HCT116 (cell line): Measurements from ENCODE around the gene ERICH6. TPM values are rescaled to one million over a fixed set of nuclear protein-coding genes. Genes with fewer than 3 reads are reported as not detected.

Source experiments
- ATAC-seq: fragments of 200-7000 bp; cut with Tn5 transposase; 2 replicates; pipeline ENCODE4 v1.9.1; 2020; ENCODE audit warnings: mild to moderate bottlenecking, moderate library complexity
- BruUV-seq: library from RNA; stranded (reverse); fragments of 400-500 nt; replicated peaks from 2 replicates; lab custom pipeline; 2021; lab: Mats Ljungman, UMichigan
- CTCF ChIA-PET: fragments of 300-600 bp; sonication (Branson Sonifier 250); formaldehyde crosslinking; loops from one replicate; lab custom pipeline; 2021; ENCODE audit warnings: antibody characterized with exemption; lab: Charles Lee
- POLR2A ChIA-PET: fragments of 300-600, 350-600 bp; sonication (Branson Sonifier 250); formaldehyde crosslinking; loops from one replicate; lab custom pipeline; 2021; ENCODE audit warnings: antibody characterized with exemption; lab: Charles Lee
- RAD21 ChIA-PET, 2 experiments: fragments of 300-600 bp; sonication (Branson Sonifier 250); formaldehyde crosslinking; loops; one replicate each; lab custom pipeline; 2023; ENCODE audit warnings: low total read pairs in 2 of 2; ENCODE audit not compliant: uncharacterized antibody in 2 of 2, unreplicated experiment in 2 of 2, low non-redundant PET in 1 of 2; lab: Charles Lee
- DNase-seq: peaks from one replicate; pipeline ENCODE4 v3.0.0-alpha.2; 2010; ENCODE audit warnings: low read depth, low spot score
- H2AFZ ChIP-seq: fragments of 200-600 bp; shearing (Covaris generic), sonication (generic); 2 replicates; pipeline ENCODE4 v1.6.1; 2017; ENCODE audit warnings: low read depth, mixed run types, mixed read lengths, antibody characterized with exemption, low read length; ENCODE audit not compliant: poor library complexity, severe bottlenecking
- H3K27ac ChIP-seq: 2 replicates; pipeline ENCODE4 v1.5.1; 2012; ENCODE audit warnings: low read depth, low read length
- H3K27me3 ChIP-seq: fragments of 200-600 bp; sonication (generic); 2 replicates; pipeline ENCODE4 v1.6.1; 2016; ENCODE audit warnings: mixed run types, low read length, mixed read lengths; ENCODE audit not compliant: insufficient read depth
- H3K36me3 ChIP-seq, 2 experiments: fragments of 200-500 bp in 1 of 2; fragments of 200-600 bp in 1 of 2; sonication (Bioruptor generic) in 1 of 2; sonication (generic) in 1 of 2; 2 replicates each; pipeline versions ENCODE4 v1.5.1 to v1.6.1; 2014 to 2016; ENCODE audit warnings: low read length in 2 of 2, inconsistent platforms in 1 of 2, mixed read lengths in 1 of 2, mixed run types in 1 of 2; ENCODE audit not compliant: insufficient read depth in 2 of 2, control insufficient read depth in 1 of 2
- H3K4me1 ChIP-seq, 2 experiments: fragments of 200-600 bp in 1 of 2; sonication (generic) in 1 of 2; 2 replicates each; pipeline versions ENCODE4 v1.5.1 to v1.6.1; 2012 to 2017; ENCODE audit warnings: low read length in 2 of 2, inconsistent platforms in 1 of 2, mild to moderate bottlenecking in 1 of 2, mixed read lengths in 1 of 2, mixed run types in 1 of 2, moderate library complexity in 1 of 2; ENCODE audit not compliant: insufficient read depth in 2 of 2, control insufficient read depth in 1 of 2
- H3K4me2 ChIP-seq: fragments of 200-600 bp; sonication (generic); 2 replicates; pipeline ENCODE4 v1.6.1; 2017; ENCODE audit warnings: mixed run types, low read length, mixed read lengths
- H3K4me3 ChIP-seq, 2 experiments: fragments of 200-600 bp in 1 of 2; sonication (generic) in 1 of 2; replicated peaks in 1 of 2; 2 replicates each; pipeline ENCODE4 v1.5.1; 2011 to 2016; ENCODE audit warnings: low read length in 2 of 2, control low read depth in 1 of 2, low read depth in 1 of 2, mild to moderate bottlenecking in 1 of 2, mixed read lengths in 1 of 2, mixed run types in 1 of 2
- H3K79me2 ChIP-seq: fragments of 200-600 bp; sonication (generic); 2 replicates; pipeline ENCODE4 v1.6.1; 2017; ENCODE audit warnings: mild to moderate bottlenecking, mixed run types, low read length, moderate library complexity, mixed read lengths; ENCODE audit not compliant: insufficient read depth
- H3K9ac ChIP-seq: fragments of 200-600 bp; sonication (generic); 2 replicates; pipeline ENCODE4 v1.6.1; 2016; ENCODE audit warnings: low read length, mixed read lengths
- H3K9me2 ChIP-seq: fragments of 200-600 bp; sonication (generic), shearing (Covaris generic); 2 replicates; pipeline ENCODE4 v1.6.1; 2017; ENCODE audit warnings: mixed run types, mild to moderate bottlenecking, moderate library complexity; ENCODE audit not compliant: insufficient read depth
- H3K9me3 ChIP-seq, 2 experiments: fragments of 200-500 bp in 1 of 2; fragments of 200-600 bp in 1 of 2; sonication (Bioruptor generic) in 1 of 2; sonication (generic) in 1 of 2; 2 replicates each; pipeline ENCODE4 v1.6.1; 2014 to 2017; ENCODE audit warnings: low read length in 2 of 2, mixed read lengths in 2 of 2, inconsistent platforms in 1 of 2, low read depth in 1 of 2, mild to moderate bottlenecking in 1 of 2, mixed run types in 1 of 2, moderate library complexity in 1 of 2; ENCODE audit not compliant: control insufficient read depth in 1 of 2, insufficient read depth in 1 of 2
- H4K20me1 ChIP-seq: fragments of 200-600 bp; sonication (generic), shearing (Covaris generic); 2 replicates; pipeline ENCODE4 v1.6.1; 2017; ENCODE audit warnings: mixed run types, mild to moderate bottlenecking, moderate library complexity; ENCODE audit not compliant: insufficient read depth
- CBX3 ChIP-seq: IDR thresholded peaks from 2 replicates; pipeline ENCODE4 v1.6.1; 2012; ENCODE audit warnings: low read depth
- EZH2 ChIP-seq: fragments of 200-600 bp; sonication (generic); IDR thresholded peaks from 2 replicates; pipeline ENCODE4 v1.6.1; 2017; ENCODE audit warnings: antibody characterized with exemption, mixed run types
- EZH2phosphoT487 ChIP-seq: fragments of 200-600 bp; IDR thresholded peaks from 2 replicates; pipeline ENCODE4 v1.6.1; 2018; ENCODE audit warnings: antibody characterized with exemption, borderline replicate concordance
- FOSL1 ChIP-seq: IDR thresholded peaks from 2 replicates; pipeline ENCODE4 v1.6.1; 2012; ENCODE audit warnings: low read depth
- TCF7L2 ChIP-seq: IDR thresholded peaks from 2 replicates; pipeline ENCODE4 v1.7.0; 2011; ENCODE audit warnings: borderline replicate concordance, inconsistent platforms; ENCODE audit not compliant: insufficient read depth, insufficient read length; ENCODE audit errors: extremely low read depth
- intact Hi-C: fragments of 100-400 bp; cut with micrococcal nuclease; formaldehyde crosslinking; loops from 2 replicates; pipeline ENCODE4 v1.10.0; 2022
- total RNA-seq: library from RNA; stranded (reverse); gene quantifications from one replicate; pipeline ENCODE4 v1.2.1, GENCODE V29; 2021; ENCODE audit not compliant: unreplicated experiment
- TF ChIP-seq, protein P1 (sequence below): IDR thresholded peaks from 2 replicates; pipeline ENCODE4 v1.6.1; 2012; ENCODE audit warnings: low read depth

The ERICH6 gene
- total RNA-seq, 1 experiment from 2014 or later: not detected

DNA sequence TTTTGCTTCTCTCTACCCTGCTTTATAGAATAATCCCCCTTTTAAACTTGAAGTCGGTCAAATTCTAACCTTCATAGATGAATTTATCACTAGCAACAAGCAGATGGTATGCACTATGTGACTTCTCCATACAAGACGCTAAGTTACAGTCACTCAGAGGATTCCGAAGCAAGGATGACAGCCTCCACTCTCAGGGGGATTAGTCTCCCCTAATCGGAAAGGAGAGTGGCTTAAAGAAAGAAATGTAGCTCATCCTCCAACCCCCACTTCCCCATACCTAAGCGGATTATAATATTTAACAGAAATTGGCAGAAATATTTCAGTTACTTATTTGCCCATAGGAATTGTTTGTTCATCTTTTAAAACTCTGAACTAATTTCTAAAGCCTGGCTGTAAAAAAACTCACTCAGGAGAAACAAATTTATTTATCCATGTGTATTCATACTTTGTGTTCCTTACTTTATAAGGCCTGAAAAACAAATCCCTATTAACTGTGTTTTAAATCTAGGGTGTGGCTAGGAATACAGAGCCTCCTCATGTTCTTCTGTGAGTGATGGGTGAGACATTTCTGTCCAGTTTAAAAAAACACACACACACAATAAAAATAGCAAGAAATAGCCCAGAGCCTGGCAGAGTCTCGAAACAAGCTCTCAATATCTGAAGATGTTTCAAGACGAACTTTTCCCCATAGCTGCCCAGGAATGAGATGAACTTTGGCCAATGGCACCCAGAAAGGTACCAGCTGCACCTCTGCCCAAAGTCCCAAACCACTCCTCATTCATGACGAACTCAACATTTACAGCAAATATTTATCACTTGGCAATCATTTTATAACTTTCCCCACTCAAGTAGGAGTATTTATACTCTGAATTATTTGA, 40.6 kb upstream of the ERICH6 start (continued):
- TF ChIP-seq TCF7L2 (no peak), CBX3 (no peak), EZH2phosphoT487 (no peak), EZH2 (no peak)
- TF ChIP-seq, protein P1, sequence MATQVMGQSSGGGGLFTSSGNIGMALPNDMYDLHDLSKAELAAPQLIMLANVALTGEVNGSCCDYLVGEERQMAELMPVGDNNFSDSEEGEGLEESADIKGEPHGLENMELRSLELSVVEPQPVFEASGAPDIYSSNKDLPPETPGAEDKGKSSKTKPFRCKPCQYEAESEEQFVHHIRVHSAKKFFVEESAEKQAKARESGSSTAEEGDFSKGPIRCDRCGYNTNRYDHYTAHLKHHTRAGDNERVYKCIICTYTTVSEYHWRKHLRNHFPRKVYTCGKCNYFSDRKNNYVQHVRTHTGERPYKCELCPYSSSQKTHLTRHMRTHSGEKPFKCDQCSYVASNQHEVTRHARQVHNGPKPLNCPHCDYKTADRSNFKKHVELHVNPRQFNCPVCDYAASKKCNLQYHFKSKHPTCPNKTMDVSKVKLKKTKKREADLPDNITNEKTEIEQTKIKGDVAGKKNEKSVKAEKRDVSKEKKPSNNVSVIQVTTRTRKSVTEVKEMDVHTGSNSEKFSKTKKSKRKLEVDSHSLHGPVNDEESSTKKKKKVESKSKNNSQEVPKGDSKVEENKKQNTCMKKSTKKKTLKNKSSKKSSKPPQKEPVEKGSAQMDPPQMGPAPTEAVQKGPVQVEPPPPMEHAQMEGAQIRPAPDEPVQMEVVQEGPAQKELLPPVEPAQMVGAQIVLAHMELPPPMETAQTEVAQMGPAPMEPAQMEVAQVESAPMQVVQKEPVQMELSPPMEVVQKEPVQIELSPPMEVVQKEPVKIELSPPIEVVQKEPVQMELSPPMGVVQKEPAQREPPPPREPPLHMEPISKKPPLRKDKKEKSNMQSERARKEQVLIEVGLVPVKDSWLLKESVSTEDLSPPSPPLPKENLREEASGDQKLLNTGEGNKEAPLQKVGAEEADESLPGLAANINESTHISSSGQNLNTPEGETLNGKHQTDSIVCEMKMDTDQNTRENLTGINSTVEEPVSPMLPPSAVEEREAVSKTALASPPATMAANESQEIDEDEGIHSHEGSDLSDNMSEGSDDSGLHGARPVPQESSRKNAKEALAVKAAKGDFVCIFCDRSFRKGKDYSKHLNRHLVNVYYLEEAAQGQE: no peak

DNA sequence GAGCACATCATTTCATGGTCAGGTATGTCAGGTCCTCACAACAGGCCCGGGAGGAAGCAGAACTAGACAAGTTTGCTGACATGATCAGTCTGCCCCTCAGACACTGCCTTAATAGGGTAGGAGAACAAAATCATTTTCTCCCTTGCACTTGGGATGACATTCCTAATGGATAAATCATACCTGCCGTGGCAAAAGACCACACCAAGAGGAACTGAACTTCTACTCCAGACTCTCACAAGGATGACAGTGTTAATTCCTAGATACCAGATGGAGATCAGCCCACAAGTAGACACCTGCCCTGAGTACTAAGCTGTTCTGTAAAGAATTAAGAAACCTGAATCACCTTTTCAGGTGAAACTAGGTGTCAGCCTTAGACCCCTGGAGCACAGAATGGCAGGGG, 39.8 kb upstream of the ERICH6 start:
- H3K36me3 ChIP-seq: peaks cover 3 to 5% of the 10 kb centered on the region in 2 experiments; a peak in 1 of 4 replicates

More for the DNA sequence above, 39.8 kb upstream of the ERICH6 start:
- TF ChIP-seq FOSL1 (peak; percentile 37; the same call in 1 of the 2 replicates), TCF7L2 (no peak)
- no peak for DNase-seq
- Histone ChIP-seq H3K27ac (peak overlapping the region; percentile 14; the same call in 1 of the 2 replicates), H3K79me2 (peaks cover 74% of the 10 kb centered on the region), H3K4me3 (no peak overlapping the region), H3K9me2 (no peaks in the 10 kb centered on the region), H3K4me1 (peaks cover 19 to 50% of the 10 kb centered on the region in 2 experiments), H2AFZ (no peak overlapping the region), H3K9ac (0 out of 2 replicates have a peak overlapping the region, but pooled peaks have one; percentile 7), H3K9me3 (no peaks in the 10 kb centered on the region), H3K27me3 (no peaks in the 10 kb centered on the region), H4K20me1 (peaks cover 12% of the 10 kb centered on the region; the same call in 1 of the 2 replicates), H3K4me2 (peak overlapping the region; percentile 35)
- RAD21 ChIA-PET: no interaction called here
- intact Hi-C loops: no loop called here
- no TSS peak for BruUV-seq
- ATAC-seq: peak; percentile 40; the same call in 1 of the 2 replicates
- CTCF ChIA-PET: no interaction called here
- POLR2A ChIA-PET: interaction anchor here (0.5 kb wide), 1 partner anchor 18 kb away, joined by 3 read pairs; no protein-coding TSS in a partner anchor
